ENCODE results near the gene LEF1. TPM values are rescaled to one million over a fixed set of nuclear protein-coding genes. Genes with fewer than 3 reads are reported as not detected.

The LEF1 gene
- total and polyA plus RNA-seq, 9 of the 15 experiments (the other 6 are each of a cell fraction or from before 2014, with no cell fraction given) = 15.1 to 81.1 (median 29.7) TPM

DNA sequence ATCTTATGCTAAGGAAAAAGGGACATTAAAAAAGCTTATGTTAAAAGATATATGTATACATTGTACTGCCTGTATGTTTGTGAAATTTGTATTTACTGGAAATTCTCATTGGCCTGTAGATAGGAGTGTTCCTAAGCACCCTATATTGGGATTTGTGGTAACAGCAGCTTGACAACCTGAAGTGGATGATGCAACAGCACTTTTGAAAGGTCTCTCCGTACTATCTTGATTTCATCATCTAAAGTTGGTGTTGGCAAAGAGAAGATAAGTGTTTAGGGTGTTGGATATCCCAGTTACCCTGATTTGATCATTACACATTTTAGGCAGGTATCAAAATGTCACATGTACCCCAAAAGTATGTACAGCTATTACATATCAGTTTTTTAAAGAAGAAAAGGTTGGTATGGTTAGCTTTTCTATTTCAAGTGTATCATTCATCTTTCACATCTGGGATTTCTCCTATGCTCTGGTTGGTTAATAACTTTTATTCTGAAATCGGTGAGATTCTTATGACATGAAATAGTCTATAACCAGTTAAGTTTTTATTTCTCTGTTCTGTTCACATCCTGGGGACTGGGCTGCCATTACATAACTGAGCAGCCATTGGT, 168.7 kb downstream of the LEF1 start (continued):
- TF ChIP-seq, protein P1, sequence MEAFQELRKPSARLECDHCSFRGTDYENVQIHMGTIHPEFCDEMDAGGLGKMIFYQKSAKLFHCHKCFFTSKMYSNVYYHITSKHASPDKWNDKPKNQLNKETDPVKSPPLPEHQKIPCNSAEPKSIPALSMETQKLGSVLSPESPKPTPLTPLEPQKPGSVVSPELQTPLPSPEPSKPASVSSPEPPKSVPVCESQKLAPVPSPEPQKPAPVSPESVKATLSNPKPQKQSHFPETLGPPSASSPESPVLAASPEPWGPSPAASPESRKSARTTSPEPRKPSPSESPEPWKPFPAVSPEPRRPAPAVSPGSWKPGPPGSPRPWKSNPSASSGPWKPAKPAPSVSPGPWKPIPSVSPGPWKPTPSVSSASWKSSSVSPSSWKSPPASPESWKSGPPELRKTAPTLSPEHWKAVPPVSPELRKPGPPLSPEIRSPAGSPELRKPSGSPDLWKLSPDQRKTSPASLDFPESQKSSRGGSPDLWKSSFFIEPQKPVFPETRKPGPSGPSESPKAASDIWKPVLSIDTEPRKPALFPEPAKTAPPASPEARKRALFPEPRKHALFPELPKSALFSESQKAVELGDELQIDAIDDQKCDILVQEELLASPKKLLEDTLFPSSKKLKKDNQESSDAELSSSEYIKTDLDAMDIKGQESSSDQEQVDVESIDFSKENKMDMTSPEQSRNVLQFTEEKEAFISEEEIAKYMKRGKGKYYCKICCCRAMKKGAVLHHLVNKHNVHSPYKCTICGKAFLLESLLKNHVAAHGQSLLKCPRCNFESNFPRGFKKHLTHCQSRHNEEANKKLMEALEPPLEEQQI (IDR thresholded peaks at IDR 0.05) = no peak
- TF ChIP-seq FOSL1 (tag; conservative IDR thresholded peaks at IDR 0.05) = 0 out of 2 replicates have a peak, but pooled peaks have one; percentile 15
- TF ChIP-seq, protein P2, sequence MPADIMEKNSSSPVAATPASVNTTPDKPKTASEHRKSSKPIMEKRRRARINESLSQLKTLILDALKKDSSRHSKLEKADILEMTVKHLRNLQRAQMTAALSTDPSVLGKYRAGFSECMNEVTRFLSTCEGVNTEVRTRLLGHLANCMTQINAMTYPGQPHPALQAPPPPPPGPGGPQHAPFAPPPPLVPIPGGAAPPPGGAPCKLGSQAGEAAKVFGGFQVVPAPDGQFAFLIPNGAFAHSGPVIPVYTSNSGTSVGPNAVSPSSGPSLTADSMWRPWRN (IDR thresholded peaks at IDR 0.05; ENCODE audit: low read depth) = no peak
- TF ChIP-seq, protein P3, sequence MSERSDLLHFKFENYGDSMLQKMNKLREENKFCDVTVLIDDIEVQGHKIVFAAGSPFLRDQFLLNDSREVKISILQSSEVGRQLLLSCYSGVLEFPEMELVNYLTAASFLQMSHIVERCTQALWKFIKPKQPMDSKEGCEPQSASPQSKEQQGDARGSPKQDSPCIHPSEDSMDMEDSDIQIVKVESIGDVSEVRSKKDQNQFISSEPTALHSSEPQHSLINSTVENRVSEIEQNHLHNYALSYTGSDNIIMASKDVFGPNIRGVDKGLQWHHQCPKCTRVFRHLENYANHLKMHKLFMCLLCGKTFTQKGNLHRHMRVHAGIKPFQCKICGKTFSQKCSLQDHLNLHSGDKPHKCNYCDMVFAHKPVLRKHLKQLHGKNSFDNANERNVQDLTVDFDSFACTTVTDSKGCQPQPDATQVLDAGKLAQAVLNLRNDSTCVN (CRISPR knock-in tag; IDR thresholded peaks at IDR 0.05) = no peak
- TF ChIP-seq CBFA2T2 (conservative IDR thresholded peaks at IDR 0.05) = no peak
- TF ChIP-seq ZNF778 (CRISPR knock-in tag; IDR thresholded peaks at IDR 0.05) = no peak
- TF ChIP-seq EP300 (IDR thresholded peaks at IDR 0.05; ENCODE audit: low read length) = peak; percentile 53; the same call in 1 of the 2 replicates
- TF ChIP-seq, protein P4, sequence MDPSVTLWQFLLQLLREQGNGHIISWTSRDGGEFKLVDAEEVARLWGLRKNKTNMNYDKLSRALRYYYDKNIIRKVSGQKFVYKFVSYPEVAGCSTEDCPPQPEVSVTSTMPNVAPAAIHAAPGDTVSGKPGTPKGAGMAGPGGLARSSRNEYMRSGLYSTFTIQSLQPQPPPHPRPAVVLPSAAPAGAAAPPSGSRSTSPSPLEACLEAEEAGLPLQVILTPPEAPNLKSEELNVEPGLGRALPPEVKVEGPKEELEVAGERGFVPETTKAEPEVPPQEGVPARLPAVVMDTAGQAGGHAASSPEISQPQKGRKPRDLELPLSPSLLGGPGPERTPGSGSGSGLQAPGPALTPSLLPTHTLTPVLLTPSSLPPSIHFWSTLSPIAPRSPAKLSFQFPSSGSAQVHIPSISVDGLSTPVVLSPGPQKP (CRISPR knock-in tag; IDR thresholded peaks at IDR 0.05) = no peak
- no peak for TF ChIP-seq HNRNPL (IDR thresholded peaks at IDR 0.05; ENCODE audit: low read depth, low read length)
- TF ChIP-seq, protein P5, sequence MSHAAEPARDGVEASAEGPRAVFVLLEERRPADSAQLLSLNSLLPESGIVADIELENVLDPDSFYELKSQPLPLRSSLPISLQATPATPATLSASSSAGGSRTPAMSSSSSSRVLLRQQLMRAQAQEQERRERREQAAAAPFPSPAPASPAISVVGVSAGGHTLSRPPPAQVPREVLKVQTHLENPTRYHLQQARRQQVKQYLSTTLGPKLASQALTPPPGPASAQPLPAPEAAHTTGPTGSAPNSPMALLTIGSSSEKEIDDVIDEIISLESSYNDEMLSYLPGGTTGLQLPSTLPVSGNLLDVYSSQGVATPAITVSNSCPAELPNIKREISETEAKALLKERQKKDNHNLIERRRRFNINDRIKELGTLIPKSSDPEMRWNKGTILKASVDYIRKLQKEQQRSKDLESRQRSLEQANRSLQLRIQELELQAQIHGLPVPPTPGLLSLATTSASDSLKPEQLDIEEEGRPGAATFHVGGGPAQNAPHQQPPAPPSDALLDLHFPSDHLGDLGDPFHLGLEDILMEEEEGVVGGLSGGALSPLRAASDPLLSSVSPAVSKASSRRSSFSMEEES (CRISPR knock-in tag; IDR thresholded peaks at IDR 0.05) = no peak
- TF ChIP-seq NFE2L1 (tag; IDR thresholded peaks at IDR 0.05; ENCODE audit: borderline replicate concordance, low read depth) = no peak
- TF ChIP-seq, protein P6, sequence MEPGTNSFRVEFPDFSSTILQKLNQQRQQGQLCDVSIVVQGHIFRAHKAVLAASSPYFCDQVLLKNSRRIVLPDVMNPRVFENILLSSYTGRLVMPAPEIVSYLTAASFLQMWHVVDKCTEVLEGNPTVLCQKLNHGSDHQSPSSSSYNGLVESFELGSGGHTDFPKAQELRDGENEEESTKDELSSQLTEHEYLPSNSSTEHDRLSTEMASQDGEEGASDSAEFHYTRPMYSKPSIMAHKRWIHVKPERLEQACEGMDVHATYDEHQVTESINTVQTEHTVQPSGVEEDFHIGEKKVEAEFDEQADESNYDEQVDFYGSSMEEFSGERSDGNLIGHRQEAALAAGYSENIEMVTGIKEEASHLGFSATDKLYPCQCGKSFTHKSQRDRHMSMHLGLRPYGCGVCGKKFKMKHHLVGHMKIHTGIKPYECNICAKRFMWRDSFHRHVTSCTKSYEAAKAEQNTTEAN (CRISPR knock-in tag; IDR thresholded peaks at IDR 0.05) = no peak
- TF ChIP-seq, protein P7, sequence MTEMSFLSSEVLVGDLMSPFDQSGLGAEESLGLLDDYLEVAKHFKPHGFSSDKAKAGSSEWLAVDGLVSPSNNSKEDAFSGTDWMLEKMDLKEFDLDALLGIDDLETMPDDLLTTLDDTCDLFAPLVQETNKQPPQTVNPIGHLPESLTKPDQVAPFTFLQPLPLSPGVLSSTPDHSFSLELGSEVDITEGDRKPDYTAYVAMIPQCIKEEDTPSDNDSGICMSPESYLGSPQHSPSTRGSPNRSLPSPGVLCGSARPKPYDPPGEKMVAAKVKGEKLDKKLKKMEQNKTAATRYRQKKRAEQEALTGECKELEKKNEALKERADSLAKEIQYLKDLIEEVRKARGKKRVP (CRISPR knock-in tag; IDR thresholded peaks at IDR 0.05) = peak; percentile 92
- no peak for TF ChIP-seq ZNF644 (tag; IDR thresholded peaks at IDR 0.05; ENCODE audit: low read depth)
- no peak for TF ChIP-seq RBM17 (IDR thresholded peaks at IDR 0.05; ENCODE audit: borderline replicate concordance, low read depth, low read length)
- TF ChIP-seq ZNF146 (CRISPR knock-in tag; IDR thresholded peaks at IDR 0.05; ENCODE audit: unreplicated experiment) = no peak
- no peak for TF ChIP-seq HMGN3 (IDR thresholded peaks at IDR 0.05; ENCODE audit: borderline replicate concordance, extremely low read depth, insufficient read length, low read depth, low read length)
- TF ChIP-seq NFYB (IDR thresholded peaks at IDR 0.05; ENCODE audit: extremely low read depth, insufficient read length) = no peak

All from K562 (cell line).